ENCODE results near the gene DNAJB11.

- TF ChIP-seq CTCF (IDR thresholded peaks at IDR 0.05): no peak
- TF ChIP-seq POLR2A (IDR thresholded peaks at IDR 0.05): no peak
These were observed 29.3 kb downstream of the DNAJB11 start for GRCh38 chr3:186599785-186600166.

Measured in lower leg skin (tissue), 3 donors.